WTC11 (cell line): ENCODE results near the gene KIFC3. TPM values are rescaled to one million over a fixed set of nuclear protein-coding genes. Genes with fewer than 3 reads are reported as not detected.

ENCODE experiments used
- ATAC-seq: fragments of 200-7000 bp; cut with Tn5 transposase; 2 replicates; pipeline ENCODE4 v1.10.0; 2021; ENCODE audit warnings: mild to moderate bottlenecking, moderate library complexity
- CTCF ChIA-PET: fragments of 300-600 bp; sonication (Branson Sonifier 250); formaldehyde crosslinking; loops from one replicate; lab custom pipeline; 2021; ENCODE audit warnings: antibody characterized with exemption; lab: Charles Lee
- POLR2A ChIA-PET: fragments of 350-600 bp; sonication (Branson Sonifier 250); formaldehyde crosslinking; loops from one replicate; lab custom pipeline; 2021; ENCODE audit warnings: antibody characterized with exemption; lab: Charles Lee
- DNase-seq: peaks from one replicate; pipeline ENCODE4 v3.0.0; 2021; ENCODE audit warnings: low spot score
- H3K27ac Mint-ChIP-seq: 2 replicates; pipeline ENCODE4 v1.8.0; 2021; ENCODE audit warnings: mixed read lengths
- H3K27me3 Mint-ChIP-seq: 2 replicates; pipeline ENCODE4 v1.8.0; 2021; ENCODE audit warnings: low read depth, mild to moderate bottlenecking, moderate library complexity, mixed read lengths
- H3K36me3 Mint-ChIP-seq: 2 replicates; pipeline ENCODE4 v1.8.0; 2021; ENCODE audit warnings: mixed read lengths
- H3K4me1 Mint-ChIP-seq: 2 replicates; pipeline ENCODE4 v1.8.0; 2022; ENCODE audit warnings: mixed read lengths
- H3K4me3 Mint-ChIP-seq: 2 replicates; pipeline ENCODE4 v1.8.0; 2021; ENCODE audit warnings: mild to moderate bottlenecking, moderate library complexity, mixed read lengths
- H3K9me3 Mint-ChIP-seq: 2 replicates; pipeline ENCODE4 v1.8.0; 2021; ENCODE audit warnings: mixed read lengths
- ATF1 ChIP-seq: sonication (generic); formaldehyde crosslinking; IDR thresholded peaks from 2 replicates; pipeline ENCODE4 v1.8.1; 2023; ENCODE audit warnings: mild to moderate bottlenecking, moderate library complexity, missing genetic modification reagents
- GABPB1 ChIP-seq: sonication (generic); formaldehyde crosslinking; IDR thresholded peaks from 2 replicates; pipeline ENCODE4 v1.8.1; 2023; ENCODE audit warnings: mild to moderate bottlenecking, missing genetic modification reagents
- GRHL2 ChIP-seq: fragments of 250-450 bp; sonication (Bioruptor Pico); IDR thresholded peaks from 2 replicates; pipeline ENCODE4 v1.8.0; 2022; ENCODE audit warnings: mild to moderate bottlenecking, moderate library complexity; ENCODE audit not compliant: insufficient replicate concordance, severe bottlenecking
- HMGA2 ChIP-seq: fragments of 250-450 bp; sonication (Bioruptor Pico); IDR thresholded peaks from 2 replicates; pipeline ENCODE4 v1.4.0; 2021; ENCODE audit warnings: mild to moderate bottlenecking, moderate library complexity
- IRF2 ChIP-seq: sonication (generic); formaldehyde crosslinking; IDR thresholded peaks from 2 replicates; pipeline ENCODE4 v1.8.0; 2022; ENCODE audit warnings: low read depth, missing genetic modification reagents, borderline replicate concordance
- MAX ChIP-seq: sonication (generic); formaldehyde crosslinking; IDR thresholded peaks from 2 replicates; pipeline ENCODE4 v1.8.0; 2022; ENCODE audit warnings: mild to moderate bottlenecking, missing genetic modification reagents
- MLX ChIP-seq: sonication (generic); formaldehyde crosslinking; IDR thresholded peaks from 2 replicates; pipeline ENCODE4 v1.8.1; 2023; ENCODE audit warnings: mild to moderate bottlenecking, missing genetic modification reagents, moderate library complexity
- NFATC4 ChIP-seq: fragments of 250-450 bp; sonication (Bioruptor Pico); IDR thresholded peaks from 2 replicates; pipeline ENCODE4 v1.9.0; 2021; ENCODE audit warnings: mild to moderate bottlenecking
- NFE2L1 ChIP-seq: sonication (generic); formaldehyde crosslinking; IDR thresholded peaks from 2 replicates; pipeline ENCODE4 v1.8.1; 2023; ENCODE audit warnings: missing genetic modification reagents
- NR1H2 ChIP-seq: sonication (generic); formaldehyde crosslinking; IDR thresholded peaks from 2 replicates; pipeline ENCODE4 v1.9.0; 2021; ENCODE audit warnings: mild to moderate bottlenecking, moderate library complexity, missing genetic modification reagents
- NR2C2 ChIP-seq: sonication (generic); formaldehyde crosslinking; IDR thresholded peaks from 2 replicates; pipeline ENCODE4 v1.8.0; 2022; ENCODE audit warnings: mild to moderate bottlenecking, missing genetic modification reagents
- NR3C1 ChIP-seq: sonication (generic); formaldehyde crosslinking; conservative IDR thresholded peaks from 2 replicates; pipeline ENCODE4 v1.8.1; 2023; ENCODE audit warnings: low read depth, mild to moderate bottlenecking, missing genetic modification reagents
- RORB ChIP-seq: fragments of 250-450 bp; sonication (Bioruptor Pico); IDR thresholded peaks from 2 replicates; pipeline ENCODE4 v1.9.0; 2021; ENCODE audit warnings: mild to moderate bottlenecking
- SOX15 ChIP-seq: fragments of 250-450 bp; sonication (Bioruptor Pico); IDR thresholded peaks from 2 replicates; pipeline ENCODE4 v1.9.0; 2021; ENCODE audit warnings: mild to moderate bottlenecking
- TEAD1 ChIP-seq: sonication (generic); formaldehyde crosslinking; IDR thresholded peaks from 2 replicates; pipeline ENCODE4 v1.8.0; 2022; ENCODE audit warnings: mild to moderate bottlenecking, missing genetic modification reagents
- ZBTB21 ChIP-seq: sonication (generic); formaldehyde crosslinking; IDR thresholded peaks from 2 replicates; pipeline ENCODE4 v1.8.1; 2023; ENCODE audit warnings: mild to moderate bottlenecking, missing genetic modification reagents, borderline replicate concordance
- ZNF121 ChIP-seq: sonication (generic); formaldehyde crosslinking; IDR thresholded peaks from 2 replicates; pipeline ENCODE4 v1.8.0; 2023; ENCODE audit warnings: missing genetic modification reagents
- ZNF232 ChIP-seq: sonication (generic); formaldehyde crosslinking; IDR thresholded peaks from 2 replicates; pipeline ENCODE4 v1.8.0; 2022; ENCODE audit warnings: mild to moderate bottlenecking, missing genetic modification reagents
- ZNF281 ChIP-seq: sonication (generic); formaldehyde crosslinking; IDR thresholded peaks from 2 replicates; pipeline ENCODE4 v1.8.0; 2023; ENCODE audit warnings: mild to moderate bottlenecking, missing genetic modification reagents
- ZNF317 ChIP-seq: sonication (generic); formaldehyde crosslinking; IDR thresholded peaks from 2 replicates; pipeline ENCODE4 v1.8.1; 2023; ENCODE audit warnings: low read depth, mild to moderate bottlenecking, moderate library complexity, missing genetic modification reagents, borderline replicate concordance
- total RNA-seq: library from RNA; stranded (reverse); gene quantifications from 3 replicates; pipeline ENCODE4 v1.2.3, GENCODE V29; 2021

Gene KIFC3
- total RNA-seq, 1 experiment from 2014 or later: 11.6 TPM

- H3K4me1 Mint-ChIP-seq: peaks cover 67% of the 10 kb centered on the region
- TF ChIP-seq GABPB1: no peak
- no peak for TF ChIP-seq ZNF232
- TF ChIP-seq NR1H2 (CRISPR knock-in tag): no peak
- TF ChIP-seq IRF2 (CRISPR knock-in tag): no peak
- no peak for TF ChIP-seq HMGA2 (CRISPR knock-in tag)
- no peak for TF ChIP-seq TEAD1 (CRISPR knock-in tag)
- no peak for TF ChIP-seq ZNF317 (CRISPR knock-in tag)
- TF ChIP-seq GRHL2: no peak
- no peak for TF ChIP-seq ZNF281 (CRISPR knock-in tag)
- no peak for TF ChIP-seq ZNF121 (CRISPR knock-in tag)
- no peak for TF ChIP-seq MAX (CRISPR knock-in tag)
- TF ChIP-seq, all 79 proteins: peak for 0
- Mint-ChIP-seq H3K27me3 (peaks cover 31% of the 10 kb centered on the region), H3K36me3 (no peaks in the 10 kb centered on the region), H3K4me3 (no peak overlapping the region; the same call in 1 of the 2 replicates), H3K27ac (no peak overlapping the region; the same call in 1 of the 2 replicates), H3K9me3 (no peaks in the 10 kb centered on the region)
- no peak for ATAC-seq
- DNase-seq: no peak
- CTCF ChIA-PET: interaction anchor here (0.9 to 10.8 kb wide), 5 partner anchors 23 to 323 kb away, joined by 3 to 120 read pairs (median 6); no protein-coding TSS in a partner anchor
- POLR2A ChIA-PET: interaction anchor here (0.8 kb wide), 1 partner anchor 11 kb away, joined by 3 read pairs; no protein-coding TSS in a partner anchor
Measured at GRCh38 chr16:57798953-57799599, 3.2 kb downstream of the KIFC3 start.

- ATAC-seq (peak; percentile 5), DNase-seq (no peak)
- Mint-ChIP-seq H3K4me1 (peaks cover 61% of the 10 kb centered on the region), H3K27ac (no peak overlapping the region), H3K36me3 (no peaks in the 10 kb centered on the region), H3K27me3 (peaks cover 31% of the 10 kb centered on the region), H3K4me3 (peak overlapping the region; percentile 45), H3K9me3 (no peaks in the 10 kb centered on the region)
- ChIA-PET CTCF (interaction anchor here (0.9 to 10.8 kb wide), 4 partner anchors 22 to 179 kb away, joined by 3 to 120 read pairs (median 4); no protein-coding TSS in a partner anchor), POLR2A (no interaction called here)
- no peak for TF ChIP-seq ATF1 (CRISPR knock-in tag)
- no peak for TF ChIP-seq SOX15
- TF ChIP-seq GABPB1: 0 out of 2 replicates have a peak, but pooled peaks have one; percentile 4
- no peak for TF ChIP-seq MLX (CRISPR knock-in tag)
- no peak for TF ChIP-seq NR3C1 (CRISPR knock-in tag)
- no peak for TF ChIP-seq RORB (CRISPR knock-in tag)
Measured at GRCh38 chr16:57798267-57798810, 4.0 kb downstream of the KIFC3 start.

GRCh38 chr16:57797526-57798266 lies 4.6 kb downstream of the KIFC3 start:
- CTCF ChIA-PET: interaction anchor here (0.6 to 10.8 kb wide), 8 partner anchors 15 to 180 kb away, joined by 3 to 120 read pairs (median 3); no protein-coding TSS in a partner anchor
- TF ChIP-seq NR2C2: no peak
- 0 out of 2 replicates have a peak, but pooled peaks have one; percentile 24 for TF ChIP-seq GABPB1
- no peak for TF ChIP-seq IRF2 (CRISPR knock-in tag)
- TF ChIP-seq ZBTB21 (CRISPR knock-in tag): no peak
- TF ChIP-seq NFE2L1 (CRISPR knock-in tag): no peak
- TF ChIP-seq NFATC4 (CRISPR knock-in tag): no peak
- no peak for TF ChIP-seq SOX15
- Mint-ChIP-seq H3K27me3 (peaks cover 30% of the 10 kb centered on the region), H3K4me3 (peak overlapping the region; percentile 59), H3K27ac (peak overlapping the region; percentile 60), H3K9me3 (no peaks in the 10 kb centered on the region), H3K36me3 (no peaks in the 10 kb centered on the region), H3K4me1 (peaks cover 55% of the 10 kb centered on the region)
- peak; percentile 42 for ATAC-seq
- DNase-seq: peak; percentile 67
- POLR2A ChIA-PET: no interaction called here
